ENCODE measurements around the gene IL17RB. TPM values are rescaled to one million over a fixed set of nuclear protein-coding genes. Genes with fewer than 3 reads are reported as not detected.

IL17RB gene
- polyA plus RNA-seq, 1 experiment, result 0.36 TPM

DNA sequence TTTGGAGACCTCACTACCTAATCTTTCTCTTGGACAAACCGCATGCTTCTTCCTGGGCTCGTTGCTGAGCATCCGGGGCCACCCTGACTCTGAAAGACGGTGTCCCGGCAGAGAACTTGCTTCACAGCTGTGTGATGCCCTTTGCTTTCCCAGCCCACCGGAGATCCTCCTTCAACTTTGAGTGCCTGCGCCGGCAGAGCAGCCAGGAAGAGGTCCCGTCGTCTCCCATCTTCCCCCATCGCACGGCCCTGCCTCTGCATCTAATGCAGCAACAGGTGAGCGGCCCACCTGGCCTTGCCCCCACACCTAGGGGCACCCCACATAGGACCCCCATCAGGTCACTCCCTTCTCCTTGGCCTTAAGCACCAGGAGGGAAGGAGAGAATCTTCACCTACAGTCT lies 37.9 kb upstream of the IL17RB start:
- no peaks in the 10 kb centered on the region for H3K36me3 ChIP-seq (ENCODE audit: control insufficient read depth, insufficient read depth, low read length)
- H3K27me3 ChIP-seq (ENCODE audit: control insufficient read depth, insufficient read depth, low read length), result no peaks in the 10 kb centered on the region
- POLR2A ChIA-PET, result no interaction called here
- TF ChIP-seq, protein P1, sequence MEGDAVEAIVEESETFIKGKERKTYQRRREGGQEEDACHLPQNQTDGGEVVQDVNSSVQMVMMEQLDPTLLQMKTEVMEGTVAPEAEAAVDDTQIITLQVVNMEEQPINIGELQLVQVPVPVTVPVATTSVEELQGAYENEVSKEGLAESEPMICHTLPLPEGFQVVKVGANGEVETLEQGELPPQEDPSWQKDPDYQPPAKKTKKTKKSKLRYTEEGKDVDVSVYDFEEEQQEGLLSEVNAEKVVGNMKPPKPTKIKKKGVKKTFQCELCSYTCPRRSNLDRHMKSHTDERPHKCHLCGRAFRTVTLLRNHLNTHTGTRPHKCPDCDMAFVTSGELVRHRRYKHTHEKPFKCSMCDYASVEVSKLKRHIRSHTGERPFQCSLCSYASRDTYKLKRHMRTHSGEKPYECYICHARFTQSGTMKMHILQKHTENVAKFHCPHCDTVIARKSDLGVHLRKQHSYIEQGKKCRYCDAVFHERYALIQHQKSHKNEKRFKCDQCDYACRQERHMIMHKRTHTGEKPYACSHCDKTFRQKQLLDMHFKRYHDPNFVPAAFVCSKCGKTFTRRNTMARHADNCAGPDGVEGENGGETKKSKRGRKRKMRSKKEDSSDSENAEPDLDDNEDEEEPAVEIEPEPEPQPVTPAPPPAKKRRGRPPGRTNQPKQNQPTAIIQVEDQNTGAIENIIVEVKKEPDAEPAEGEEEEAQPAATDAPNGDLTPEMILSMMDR (IDR thresholded peaks at IDR 0.05; ENCODE audit: insufficient read depth, low read depth, low read length), result no peak
- H3K4me3 ChIP-seq (ENCODE audit: low read depth, low read length), result no peak overlapping the region
- DNase-seq (ENCODE audit: low read depth), result no peak
- CTCF ChIA-PET, result interaction anchor here (1.5 kb wide), 1 partner anchor 31 kb away, joined by 4 read pairs; no protein-coding TSS in a partner anchor

DNA sequence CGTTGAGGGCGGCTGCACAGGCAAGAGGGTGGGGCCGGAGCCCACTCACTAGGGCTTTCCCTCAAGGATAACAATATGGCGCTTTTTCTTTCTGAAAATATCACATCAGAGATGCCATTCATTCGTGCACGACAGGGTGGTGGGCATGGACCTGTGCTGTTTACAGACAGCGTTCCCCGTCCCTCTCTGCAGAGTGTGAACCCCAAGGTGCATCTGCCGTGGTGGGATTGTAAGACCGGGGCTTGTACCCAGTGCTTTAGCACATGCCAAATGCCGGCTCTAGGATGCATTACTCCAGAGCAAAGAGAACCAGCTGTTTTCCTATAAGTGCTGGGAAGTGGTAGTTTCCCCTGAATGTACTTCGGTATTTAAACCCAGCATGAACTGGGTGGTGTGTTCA lies 37.1 kb upstream of the IL17RB start:
- TF ChIP-seq, protein P1 (IDR thresholded peaks at IDR 0.05; ENCODE audit: insufficient read depth, low read depth, low read length), result no peak
- no peak for DNase-seq (ENCODE audit: low read depth)
- CTCF ChIA-PET, result no interaction called here

DNA sequence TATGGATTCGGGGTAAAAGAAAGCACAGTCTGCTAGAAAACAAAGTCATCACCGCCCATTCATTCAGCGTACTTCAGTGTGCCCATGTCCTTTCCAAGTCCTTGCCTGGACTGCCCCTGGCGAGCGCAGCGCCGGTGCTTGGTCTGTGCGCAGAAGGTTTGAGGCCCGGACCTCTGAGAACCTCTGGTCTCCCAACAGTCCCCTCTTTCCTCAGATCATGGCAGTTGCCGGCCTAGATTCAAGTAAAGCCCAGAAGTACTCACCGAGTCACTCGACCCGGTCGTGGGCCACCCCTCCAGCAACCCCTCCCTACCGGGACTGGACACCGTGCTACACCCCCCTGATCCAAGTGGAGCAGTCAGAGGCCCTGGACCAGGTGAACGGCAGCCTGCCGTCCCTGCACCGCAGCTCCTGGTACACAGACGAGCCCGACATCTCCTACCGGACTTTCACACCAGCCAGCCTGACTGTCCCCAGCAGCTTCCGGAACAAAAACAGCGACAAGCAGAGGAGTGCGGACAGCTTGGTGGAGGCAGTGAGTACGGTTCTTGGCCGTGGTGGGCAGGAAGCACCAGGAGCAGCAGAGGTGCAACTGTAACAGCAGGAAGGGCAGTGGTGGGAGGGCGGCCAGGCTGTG lies 36.5 kb upstream of the IL17RB start:
- H3K4me3 ChIP-seq (ENCODE audit: low read depth, low read length), result no peak overlapping the region
- no peaks in the 10 kb centered on the region for H3K27me3 ChIP-seq (ENCODE audit: control insufficient read depth, insufficient read depth, low read length)
- DNase-seq (ENCODE audit: low read depth), result no peak
- POLR2A ChIA-PET, result no interaction called here
- no peaks in the 10 kb centered on the region for H3K36me3 ChIP-seq (ENCODE audit: control insufficient read depth, insufficient read depth, low read length)
- TF ChIP-seq, protein P1 (IDR thresholded peaks at IDR 0.05; ENCODE audit: insufficient read depth, low read depth, low read length), result no peak
- CTCF ChIA-PET, result interaction anchor here (0.7 to 1.2 kb wide), 2 partner anchors 15 kb away, joined by 3 read pairs; no protein-coding TSS in a partner anchor

More for the DNA sequence above, 37.1 kb upstream of the IL17RB start:
- Histone ChIP-seq H3K4me3 (ENCODE audit: low read depth, low read length) (no peak overlapping the region), H3K27me3 (ENCODE audit: control insufficient read depth, insufficient read depth, low read length) (no peaks in the 10 kb centered on the region), H3K36me3 (ENCODE audit: control insufficient read depth, insufficient read depth, low read length) (no peaks in the 10 kb centered on the region)
- POLR2A ChIA-PET, result no interaction called here

DNA sequence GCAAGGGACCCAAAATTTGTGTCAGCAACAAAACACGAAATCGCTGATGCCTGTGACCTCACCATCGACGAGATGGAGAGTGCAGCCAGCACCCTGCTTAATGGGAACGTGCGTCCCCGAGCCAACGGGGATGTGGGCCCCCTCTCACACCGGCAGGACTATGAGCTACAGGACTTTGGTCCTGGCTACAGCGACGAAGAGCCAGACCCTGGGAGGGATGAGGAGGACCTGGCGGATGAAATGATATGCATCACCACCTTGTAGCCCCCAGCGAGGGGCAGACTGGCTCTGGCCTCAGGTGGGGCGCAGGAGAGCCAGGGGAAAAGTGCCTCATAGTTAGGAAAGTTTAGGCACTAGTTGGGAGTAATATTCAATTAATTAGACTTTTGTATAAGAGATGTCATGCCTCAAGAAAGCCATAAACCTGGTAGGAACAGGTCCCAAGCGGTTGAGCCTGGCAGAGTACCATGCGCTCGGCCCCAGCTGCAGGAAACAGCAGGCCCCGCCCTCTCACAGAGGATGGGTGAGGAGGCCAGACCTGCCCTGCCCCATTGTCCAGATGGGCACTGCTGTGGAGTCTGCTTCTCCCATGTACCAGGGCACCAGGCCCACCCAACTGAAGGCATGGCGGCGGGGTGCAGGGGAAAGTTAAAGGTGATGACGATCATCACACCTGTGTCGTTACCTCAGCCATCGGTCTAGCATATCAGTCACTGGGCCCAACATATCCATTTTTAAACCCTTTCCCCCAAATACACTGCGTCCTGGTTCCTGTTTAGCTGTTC lies 35.0 kb upstream of the IL17RB start:
- no peaks in the 10 kb centered on the region for H3K36me3 ChIP-seq (ENCODE audit: control insufficient read depth, insufficient read depth, low read length)
- POLR2A ChIA-PET, result no interaction called here
- no peak overlapping the region for H3K4me3 ChIP-seq (ENCODE audit: low read depth, low read length)
- H3K27me3 ChIP-seq (ENCODE audit: control insufficient read depth, insufficient read depth, low read length), result no peaks in the 10 kb centered on the region
- DNase-seq (ENCODE audit: low read depth), result no peak
- CTCF ChIA-PET, result no interaction called here
- TF ChIP-seq, protein P1 (IDR thresholded peaks at IDR 0.05; ENCODE audit: insufficient read depth, low read depth, low read length), result no peak

DNA sequence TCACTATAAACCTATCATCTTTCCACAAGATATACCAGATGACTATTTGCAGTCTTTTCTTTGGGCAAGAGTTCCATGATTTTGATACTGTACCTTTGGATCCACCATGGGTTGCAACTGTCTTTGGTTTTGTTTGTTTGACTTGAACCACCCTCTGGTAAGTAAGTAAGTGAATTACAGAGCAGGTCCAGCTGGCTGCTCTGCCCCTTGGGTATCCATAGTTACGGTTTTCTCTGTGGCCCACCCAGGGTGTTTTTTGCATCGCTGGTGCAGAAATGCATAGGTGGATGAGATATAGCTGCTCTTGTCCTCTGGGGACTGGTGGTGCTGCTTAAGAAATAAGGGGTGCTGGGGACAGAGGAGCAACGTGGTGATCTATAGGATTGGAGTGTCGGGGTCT lies 33.9 kb upstream of the IL17RB start:
- ChIA-PET POLR2A (no interaction called here), CTCF (no interaction called here)
- TF ChIP-seq, protein P1 (IDR thresholded peaks at IDR 0.05; ENCODE audit: insufficient read depth, low read depth, low read length), result no peak
- Histone ChIP-seq H3K36me3 (ENCODE audit: control insufficient read depth, insufficient read depth, low read length) (no peaks in the 10 kb centered on the region), H3K4me3 (ENCODE audit: low read depth, low read length) (no peak overlapping the region), H3K27me3 (ENCODE audit: control insufficient read depth, insufficient read depth, low read length) (no peaks in the 10 kb centered on the region)
- DNase-seq (ENCODE audit: low read depth), result no peak

All from BJ (cell line).